H9 (cell line): Measurements from ENCODE around the gene ADAMTS3. TPM values are rescaled to one million over a fixed set of nuclear protein-coding genes. Genes with fewer than 3 reads are reported as not detected.

Source experiments
- DNase-seq: peaks from one replicate; pipeline ENCODE4 v3.0.0-alpha.2; 2017
- H2AFZ ChIP-seq: one replicate; pipeline ENCODE4 v1.6.1; 2013; ENCODE audit warnings: mild to moderate bottlenecking, low read length, control low read depth, moderate library complexity
- H2AK5ac ChIP-seq: 2 replicates; pipeline ENCODE4 v1.6.1; 2013; ENCODE audit warnings: low read length, control low read depth, mixed read lengths; ENCODE audit not compliant: insufficient read length
- H2BK120ac ChIP-seq: one replicate; pipeline ENCODE4 v1.6.1; 2013; ENCODE audit warnings: low read depth, mild to moderate bottlenecking, low read length, control low read depth, inconsistent platforms; ENCODE audit not compliant: poor library complexity, severe bottlenecking
- H2BK12ac ChIP-seq: 2 replicates; pipeline ENCODE4 v1.6.1; 2013; ENCODE audit warnings: low read length, control low read depth, mixed read lengths, low read depth; ENCODE audit not compliant: insufficient read length
- H2BK15ac ChIP-seq: 2 replicates; pipeline ENCODE4 v1.6.1; 2013; ENCODE audit warnings: low read depth, low read length, control low read depth
- H2BK20ac ChIP-seq: one replicate; pipeline ENCODE4 v1.6.1; 2013; ENCODE audit warnings: low read depth, mild to moderate bottlenecking, low read length, control low read depth, inconsistent platforms; ENCODE audit not compliant: poor library complexity, severe bottlenecking
- H2BK5ac ChIP-seq: 2 replicates; pipeline ENCODE4 v1.6.1; 2013; ENCODE audit warnings: low read length, control low read depth, mixed read lengths; ENCODE audit not compliant: insufficient read length
- H3K14ac ChIP-seq: 2 replicates; pipeline ENCODE4 v1.6.1; 2013; ENCODE audit warnings: low read length, control low read depth; ENCODE audit not compliant: insufficient read depth
- H3K18ac ChIP-seq: 2 replicates; pipeline ENCODE4 v1.6.1; 2013; ENCODE audit warnings: low read depth, mild to moderate bottlenecking, mixed read lengths, low read length, control low read depth; ENCODE audit not compliant: insufficient read length
- H3K23ac ChIP-seq: 2 replicates; pipeline ENCODE4 v1.6.1; 2013; ENCODE audit warnings: low read length, control low read depth, mixed read lengths, low read depth; ENCODE audit not compliant: insufficient read length
- H3K23me2 ChIP-seq: 2 replicates; pipeline ENCODE4 v1.6.1; 2013; ENCODE audit warnings: low read depth, mild to moderate bottlenecking, mixed read lengths, low read length, control low read depth; ENCODE audit not compliant: insufficient read length, poor library complexity, severe bottlenecking
- H3K27ac ChIP-seq: 2 replicates; pipeline ENCODE4 v1.5.1; 2013; ENCODE audit warnings: low read length, control low read depth, mixed read lengths, low read depth; ENCODE audit not compliant: insufficient read length
- H3K27me3 ChIP-seq: 2 replicates; pipeline ENCODE4 v1.6.1; 2013; ENCODE audit warnings: low read length, control low read depth, inconsistent platforms; ENCODE audit not compliant: insufficient read depth
- H3K4ac ChIP-seq: 2 replicates; pipeline ENCODE4 v1.6.1; 2013; ENCODE audit warnings: low read depth, mild to moderate bottlenecking, control low read depth, inconsistent platforms, low read length, moderate library complexity
- H3K4me1 ChIP-seq: 2 replicates; pipeline ENCODE4 v1.6.1; 2013; ENCODE audit warnings: low read length, control low read depth, inconsistent platforms; ENCODE audit not compliant: insufficient read depth
- H3K4me2 ChIP-seq: 2 replicates; pipeline ENCODE4 v1.6.1; 2013; ENCODE audit warnings: low read length, control low read depth, mixed read lengths; ENCODE audit not compliant: insufficient read length, insufficient read depth
- H3K56ac ChIP-seq: 2 replicates; pipeline ENCODE4 v1.6.1; 2013; ENCODE audit warnings: low read depth, mild to moderate bottlenecking, mixed read lengths, low read length, control low read depth; ENCODE audit not compliant: insufficient read length
- H3K79me1 ChIP-seq: 2 replicates; pipeline ENCODE4 v1.6.1; 2013; ENCODE audit warnings: low read depth, mild to moderate bottlenecking, moderate library complexity, low read length, control low read depth, inconsistent platforms; ENCODE audit not compliant: insufficient read depth, poor library complexity, severe bottlenecking
- H3K79me2 ChIP-seq: 2 replicates; pipeline ENCODE4 v1.6.1; 2013; ENCODE audit warnings: low read length, control low read depth, inconsistent platforms; ENCODE audit not compliant: insufficient read depth
- H3K9ac ChIP-seq: 2 replicates; pipeline ENCODE4 v1.6.1; 2013; ENCODE audit warnings: low read length, control low read depth, mixed read lengths; ENCODE audit not compliant: insufficient read length; ENCODE audit errors: extremely low read depth
- H3K9me3 ChIP-seq: one replicate; pipeline ENCODE4 v1.6.1; 2013; ENCODE audit warnings: low read depth, low read length, inconsistent platforms; ENCODE audit not compliant: control insufficient read depth
- H3T11ph ChIP-seq: one replicate; pipeline ENCODE4 v1.6.1; 2013; ENCODE audit warnings: mild to moderate bottlenecking, low read length, control low read depth, inconsistent platforms
- H4K20me1 ChIP-seq: one replicate; pipeline ENCODE4 v1.6.1; 2013; ENCODE audit not compliant: control insufficient read depth, insufficient read length, insufficient read depth
- H4K5ac ChIP-seq: 2 replicates; pipeline ENCODE4 v1.6.1; 2013; ENCODE audit warnings: low read depth, mild to moderate bottlenecking, mixed read lengths, low read length, control low read depth; ENCODE audit not compliant: insufficient read length
- H4K8ac ChIP-seq: replicated peaks from 2 replicates; pipeline ENCODE4 v1.6.1; 2013; ENCODE audit warnings: low read length, control low read depth, mixed read lengths, low read depth; ENCODE audit not compliant: insufficient read length
- H4K91ac ChIP-seq: 2 replicates; pipeline ENCODE4 v1.6.1; 2013; ENCODE audit warnings: low read depth, mild to moderate bottlenecking, moderate library complexity, mixed read lengths, low read length, control low read depth; ENCODE audit not compliant: insufficient read length
- H3K27ac Mint-ChIP-seq, 3 experiments: 2 replicates in 2 of 3; 3 replicates in 1 of 3; pipeline ENCODE4 v1.8.0; 2020 to 2021; ENCODE audit warnings: mixed read lengths in 3 of 3, mild to moderate bottlenecking in 1 of 3, moderate library complexity in 1 of 3
- H3K27me3 Mint-ChIP-seq: 2 replicates; pipeline ENCODE4 v1.8.0; 2021; ENCODE audit warnings: low read depth, mild to moderate bottlenecking, moderate library complexity, mixed read lengths
- H3K36me3 Mint-ChIP-seq, 3 experiments: 2 replicates in 2 of 3; 3 replicates in 1 of 3; pipeline ENCODE4 v1.8.0; 2020 to 2021; ENCODE audit warnings: low read depth in 3 of 3, mixed read lengths in 3 of 3; ENCODE audit not compliant: insufficient read depth in 1 of 3
- H3K4me1 Mint-ChIP-seq, 2 experiments: 2 replicates each; pipeline ENCODE4 v1.8.0; 2020; ENCODE audit warnings: mixed read lengths in 2 of 2
- H3K4me3 Mint-ChIP-seq, 2 experiments: 2 replicates in 1 of 2; 3 replicates in 1 of 2; pipeline ENCODE4 v1.8.0; 2020 to 2021; ENCODE audit warnings: mild to moderate bottlenecking in 2 of 2, mixed read lengths in 2 of 2, moderate library complexity in 1 of 2
- H3K9me3 Mint-ChIP-seq, 2 experiments: 2 replicates in 1 of 2; 3 replicates in 1 of 2; pipeline ENCODE4 v1.8.0; 2020; ENCODE audit warnings: mild to moderate bottlenecking in 2 of 2, mixed read lengths in 2 of 2, moderate library complexity in 1 of 2
- WGBS: extraction: QIAGEN DNeasy Blood & Tissue Kit; methylation state at CpG from one replicate; pipeline ENCODE4 v1.1.7; 2013; ENCODE audit warnings: missing lambda C conversion rate, low lambda C conversion rate, mixed read lengths; ENCODE audit not compliant: insufficient read length; ENCODE audit errors: extremely low coverage; 5-methylcytosine and 5-hydroxymethylcytosine counted together
- total RNA-seq: library from RNA; stranded (reverse); gene quantifications from 2 replicates; pipeline ENCODE4 v1.2.1, GENCODE V29; 2021
- TF ChIP-seq, protein P1 (sequence below): fragments of 200-600 bp; sonication (generic); conservative IDR thresholded peaks from 3 replicates; pipeline ENCODE4 v1.8.0; 2021; ENCODE audit warnings: antibody characterized with exemption, mild to moderate bottlenecking

ADAMTS3 gene
- total RNA-seq, 1 experiment from 2014 or later, result 1.1 TPM

DNA sequence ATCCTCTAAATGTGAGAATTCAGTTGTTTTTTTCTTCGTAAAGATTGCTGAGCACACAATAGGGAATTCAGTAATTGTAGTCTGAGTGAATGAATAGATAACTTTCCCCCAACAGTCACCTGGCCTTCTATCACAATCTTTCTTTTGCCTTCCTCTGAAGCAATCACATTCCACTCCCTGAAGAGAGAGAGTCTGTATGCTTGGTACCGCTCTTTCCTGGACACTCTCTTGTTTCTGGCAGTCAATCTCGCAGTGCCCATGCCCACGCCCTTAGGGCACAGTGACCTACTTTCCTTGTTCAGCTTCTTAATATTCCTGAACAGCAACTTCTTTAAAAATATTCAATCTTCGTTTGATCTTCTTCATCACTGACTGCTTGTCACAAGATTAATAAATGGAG, 255.9 kb downstream of the ADAMTS3 start:
- H3K4me1 Mint-ChIP-seq, result peaks cover 15% of the 10 kb centered on the region in 2 experiments
- no peaks in the 10 kb centered on the region for H3K79me1 ChIP-seq

More for the DNA sequence above, 255.9 kb downstream of the ADAMTS3 start:
- Histone ChIP-seq H3K23me2 (no peaks in the 10 kb centered on the region), H4K20me1 (no peaks in the 10 kb centered on the region), H2BK20ac (no peak overlapping the region), H3K27me3 (no peaks in the 10 kb centered on the region), H3K9me3 (no peaks in the 10 kb centered on the region), H4K91ac (no peak overlapping the region), H3K4ac (no peak overlapping the region), H3K18ac (no peak overlapping the region), H3K4me2 (no peak overlapping the region), H3K14ac (no peak overlapping the region), H2BK12ac (no peak overlapping the region), H3K4me1 (no peaks in the 10 kb centered on the region; the same call in 1 of the 2 replicates), H3T11ph (no peak overlapping the region), H3K79me2 (no peaks in the 10 kb centered on the region), H2AK5ac (no peak overlapping the region), H4K8ac (no peak overlapping the region), H3K9ac (no peak overlapping the region), H3K56ac (no peak overlapping the region), H2BK15ac (no peak overlapping the region), H2BK120ac (no peak overlapping the region), H3K23ac (no peak overlapping the region), H2AFZ (no peak overlapping the region), H4K5ac (no peak overlapping the region), H2BK5ac (no peak overlapping the region), H3K27ac (no peak overlapping the region)
- DNase-seq, result no peak
- Mint-ChIP-seq H3K27me3 (no peaks in the 10 kb centered on the region), H3K9me3 (no peaks in the 10 kb centered on the region), H3K27ac (no peak overlapping the region; a peak in 2 of 7 replicates), H3K36me3 (no peaks in the 10 kb centered on the region), H3K4me3 (no peak overlapping the region)
- WGBS, result no CpG with 5 or more reads among the region's 5 CpGs
- TF ChIP-seq, protein P1, sequence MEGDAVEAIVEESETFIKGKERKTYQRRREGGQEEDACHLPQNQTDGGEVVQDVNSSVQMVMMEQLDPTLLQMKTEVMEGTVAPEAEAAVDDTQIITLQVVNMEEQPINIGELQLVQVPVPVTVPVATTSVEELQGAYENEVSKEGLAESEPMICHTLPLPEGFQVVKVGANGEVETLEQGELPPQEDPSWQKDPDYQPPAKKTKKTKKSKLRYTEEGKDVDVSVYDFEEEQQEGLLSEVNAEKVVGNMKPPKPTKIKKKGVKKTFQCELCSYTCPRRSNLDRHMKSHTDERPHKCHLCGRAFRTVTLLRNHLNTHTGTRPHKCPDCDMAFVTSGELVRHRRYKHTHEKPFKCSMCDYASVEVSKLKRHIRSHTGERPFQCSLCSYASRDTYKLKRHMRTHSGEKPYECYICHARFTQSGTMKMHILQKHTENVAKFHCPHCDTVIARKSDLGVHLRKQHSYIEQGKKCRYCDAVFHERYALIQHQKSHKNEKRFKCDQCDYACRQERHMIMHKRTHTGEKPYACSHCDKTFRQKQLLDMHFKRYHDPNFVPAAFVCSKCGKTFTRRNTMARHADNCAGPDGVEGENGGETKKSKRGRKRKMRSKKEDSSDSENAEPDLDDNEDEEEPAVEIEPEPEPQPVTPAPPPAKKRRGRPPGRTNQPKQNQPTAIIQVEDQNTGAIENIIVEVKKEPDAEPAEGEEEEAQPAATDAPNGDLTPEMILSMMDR, result no peak
